Muscle layer of duodenum (tissue), 2 donors: ENCODE data around the gene BEGAIN.
A peak's percentile ranks its signal among the peaks of the same experiment; 100 is the strongest.

Experiments used
- H3K27ac ChIP-seq: one replicate; pipeline ENCODE4 v1.7.0; 2013; ENCODE audit warnings: mild to moderate bottlenecking, low read length
- H3K27me3 ChIP-seq: one replicate; pipeline ENCODE4 v1.7.0; 2013; ENCODE audit warnings: low read depth, mild to moderate bottlenecking, control low read depth, low read length
- H3K36me3 ChIP-seq, 2 donors: one replicate each; pipeline ENCODE4 v1.7.0; 2013; ENCODE audit warnings: low read length in 2 of 2, control low read depth in 1 of 2, mild to moderate bottlenecking in 1 of 2; ENCODE audit not compliant: insufficient read depth in 2 of 2, control insufficient read depth in 1 of 2
- H3K4me1 ChIP-seq, 2 donors: one replicate each; pipeline ENCODE4 v1.7.0; 2013; ENCODE audit warnings: low read length in 2 of 2, mild to moderate bottlenecking in 2 of 2, control low read depth in 1 of 2, moderate library complexity in 1 of 2; ENCODE audit not compliant: insufficient read depth in 2 of 2, control insufficient read depth in 1 of 2
- H3K4me3 ChIP-seq, 2 donors: one replicate each; pipeline ENCODE4 v1.7.0; 2013; ENCODE audit warnings: low read length in 2 of 2, low read depth in 1 of 2, mild to moderate bottlenecking in 1 of 2
- H3K9me3 ChIP-seq, 2 donors: one replicate each; pipeline ENCODE4 v1.7.0; 2013; ENCODE audit warnings: low read length in 2 of 2, control low read depth in 1 of 2, mild to moderate bottlenecking in 1 of 2; ENCODE audit not compliant: control insufficient read depth in 1 of 2
- donor health status: healthy.

Gene BEGAIN

GRCh38 chr14:100592461-100592891, 5.3 kb upstream of the BEGAIN start:
- no peaks in the 10 kb centered on the region for H3K9me3 ChIP-seq
- H3K36me3 ChIP-seq, result no peaks in the 10 kb centered on the region
- H3K4me3 ChIP-seq, result no peak overlapping the region
- no peak overlapping the region for H3K27ac ChIP-seq
- H3K4me1 ChIP-seq, result no peaks in the 10 kb centered on the region
- peaks cover 25% of the 10 kb centered on the region for H3K27me3 ChIP-seq

- no peak overlapping the region for H3K27ac ChIP-seq
- H3K9me3 ChIP-seq, result no peaks in the 10 kb centered on the region
- no peaks in the 10 kb centered on the region for H3K36me3 ChIP-seq
- H3K27me3 ChIP-seq, result peaks cover 25% of the 10 kb centered on the region
- no peak overlapping the region for H3K4me3 ChIP-seq
- peaks cover 0 to 2% of the 10 kb centered on the region in 2 donors for H3K4me1 ChIP-seq
These were observed 4.5 kb upstream of the BEGAIN start for GRCh38 chr14:100591453-100592371.

GRCh38 chr14:100590726-100591452, 3.7 kb upstream of the BEGAIN start:
- H3K27me3 ChIP-seq, result peaks cover 25% of the 10 kb centered on the region

DNA sequence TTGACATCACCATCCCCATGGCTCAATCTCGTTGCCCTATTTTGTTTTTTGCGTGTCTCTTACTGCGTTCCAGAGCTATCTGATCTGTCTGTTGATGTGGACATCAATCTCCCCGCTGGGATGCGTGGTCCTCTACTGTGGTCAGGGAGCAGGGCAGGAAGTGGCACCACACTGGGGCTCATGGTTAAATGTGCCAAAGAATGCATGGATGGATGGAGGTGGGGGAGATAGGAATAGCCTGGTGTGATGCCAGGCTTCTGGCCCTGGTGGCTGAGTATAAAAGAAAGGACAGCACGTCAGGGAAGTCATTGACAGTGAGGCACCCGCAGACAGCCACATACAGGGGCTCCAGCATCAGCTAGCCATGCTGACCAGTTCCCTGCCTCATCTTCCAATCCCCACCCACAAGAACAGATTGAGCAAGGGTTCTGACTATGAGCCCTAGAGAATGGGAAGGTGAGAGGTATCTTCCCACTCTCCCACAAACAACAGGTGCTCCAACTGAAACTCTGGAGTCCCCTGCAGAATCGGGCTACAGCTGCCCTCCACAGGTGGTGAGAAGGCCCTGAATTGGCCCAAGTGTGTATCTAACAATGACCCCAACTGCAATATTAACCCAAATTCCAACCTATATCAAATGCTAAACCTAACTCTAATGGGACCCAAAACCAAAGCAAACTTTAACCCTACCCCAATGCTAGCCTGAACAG, 2.7 kb upstream of the BEGAIN start:
- Histone ChIP-seq H3K9me3 (no peaks in the 10 kb centered on the region), H3K36me3 (no peaks in the 10 kb centered on the region), H3K4me3 (no peak overlapping the region), H3K27me3 (peaks cover 23% of the 10 kb centered on the region), H3K27ac (no peak overlapping the region), H3K4me1 (peaks cover 0 to 10% of the 10 kb centered on the region in 2 donors)

More at GRCh38 chr14:100590726-100591452, 3.7 kb upstream of the BEGAIN start:
- Histone ChIP-seq H3K27ac (no peak overlapping the region), H3K36me3 (no peaks in the 10 kb centered on the region), H3K9me3 (no peaks in the 10 kb centered on the region), H3K4me3 (no peak overlapping the region), H3K4me1 (peaks cover 0 to 10% of the 10 kb centered on the region in 2 donors)

DNA sequence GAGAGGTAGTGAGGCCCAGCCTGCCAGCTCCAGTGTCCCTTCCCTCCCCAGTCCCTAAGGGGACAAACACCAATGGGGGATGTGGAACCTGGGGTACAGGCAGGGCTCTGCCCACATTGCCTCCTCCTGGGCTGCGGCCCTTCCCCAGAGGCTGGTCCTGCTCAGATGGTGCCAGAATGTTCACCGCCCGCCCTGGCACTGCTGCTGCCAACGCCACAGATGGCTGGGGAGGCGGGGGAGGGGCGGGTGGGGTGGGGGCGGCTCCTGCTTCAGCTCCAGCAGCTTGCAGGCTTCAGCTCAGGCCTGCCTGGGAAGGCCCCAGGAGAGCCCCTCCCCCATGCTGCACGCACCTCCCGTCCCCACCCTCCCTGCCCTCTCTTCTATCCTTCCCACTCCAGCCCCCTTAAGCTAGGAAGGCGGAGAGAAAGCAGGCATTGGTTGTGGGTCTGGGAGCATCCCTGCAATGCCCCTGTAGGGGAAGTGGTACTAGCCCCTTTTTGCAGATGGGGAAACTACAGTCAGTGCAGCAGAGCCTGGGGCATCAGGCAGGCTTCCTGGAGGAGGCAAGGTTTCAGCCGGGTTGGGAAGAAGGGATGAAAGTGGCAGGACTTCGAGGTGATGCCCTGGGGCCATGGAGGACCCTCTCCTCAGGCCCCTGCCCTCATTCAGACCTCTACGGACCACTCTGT, 2.0 kb upstream of the BEGAIN start:
- Histone ChIP-seq H3K27me3 (peaks cover 18% of the 10 kb centered on the region), H3K4me3 (no peak overlapping the region)

GRCh38 chr14:100588671-100589070, 1.5 kb upstream of the BEGAIN start:
- Histone ChIP-seq H3K36me3 (no peaks in the 10 kb centered on the region), H3K9me3 (no peaks in the 10 kb centered on the region), H3K27ac (no peak overlapping the region), H3K4me3 (no peak overlapping the region), H3K4me1 (peaks cover 0 to 10% of the 10 kb centered on the region in 2 donors), H3K27me3 (peaks cover 18% of the 10 kb centered on the region)

More for the DNA sequence above, 2.0 kb upstream of the BEGAIN start:
- Histone ChIP-seq H3K9me3 (no peaks in the 10 kb centered on the region), H3K36me3 (no peaks in the 10 kb centered on the region), H3K4me1 (peaks cover 0 to 10% of the 10 kb centered on the region in 2 donors), H3K27ac (no peak overlapping the region)

DNA sequence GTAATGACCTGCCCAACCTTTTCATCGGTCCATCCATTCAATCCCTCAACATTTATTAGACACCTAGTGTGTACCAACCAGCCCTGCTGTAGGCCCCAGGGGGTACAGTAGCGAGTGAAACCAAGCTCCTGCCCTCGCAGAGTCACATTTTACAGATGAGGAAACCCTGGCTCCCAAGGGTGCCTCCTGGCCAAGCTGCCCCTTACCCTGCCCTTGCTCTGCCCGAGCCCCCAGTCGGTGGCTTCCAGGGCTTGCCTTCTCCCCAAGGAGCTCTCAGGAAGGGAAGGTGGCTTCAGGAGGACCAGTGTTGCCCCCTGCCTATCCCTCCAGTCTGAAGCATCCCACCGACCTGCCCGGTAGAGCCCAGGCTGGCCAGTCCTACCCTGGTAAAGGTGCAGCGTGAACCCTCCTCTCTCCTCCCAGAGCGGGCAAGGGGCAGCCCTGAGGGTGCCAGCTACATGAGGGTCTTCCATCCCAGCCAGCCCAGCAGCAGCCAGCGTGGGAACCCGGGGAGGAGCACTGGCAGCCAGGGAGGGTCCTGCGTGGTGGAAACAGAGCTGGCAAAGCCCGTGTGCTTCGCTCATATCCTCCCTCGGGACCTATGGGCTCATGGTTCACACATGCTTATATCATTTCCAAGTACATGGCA, 670 bp upstream of the BEGAIN start:
- no peak overlapping the region for H3K27ac ChIP-seq
- peaks cover 0 to 10% of the 10 kb centered on the region in 2 donors for H3K4me1 ChIP-seq
- H3K27me3 ChIP-seq, result peaks cover 18% of the 10 kb centered on the region
- no peaks in the 10 kb centered on the region for H3K36me3 ChIP-seq
- no peak overlapping the region for H3K4me3 ChIP-seq
- no peaks in the 10 kb centered on the region for H3K9me3 ChIP-seq

- no peaks in the 10 kb centered on the region for H3K9me3 ChIP-seq
- H3K27ac ChIP-seq, result no peak overlapping the region
- peaks cover 0 to 10% of the 10 kb centered on the region in 2 donors for H3K4me1 ChIP-seq
- H3K36me3 ChIP-seq, result no peaks in the 10 kb centered on the region
- peak overlapping the region; percentile 48 to 65 for H3K4me3 ChIP-seq
- H3K27me3 ChIP-seq, result peaks cover 18% of the 10 kb centered on the region
These were observed 673 bp downstream of the BEGAIN start for GRCh38 chr14:100586403-100587085.

DNA sequence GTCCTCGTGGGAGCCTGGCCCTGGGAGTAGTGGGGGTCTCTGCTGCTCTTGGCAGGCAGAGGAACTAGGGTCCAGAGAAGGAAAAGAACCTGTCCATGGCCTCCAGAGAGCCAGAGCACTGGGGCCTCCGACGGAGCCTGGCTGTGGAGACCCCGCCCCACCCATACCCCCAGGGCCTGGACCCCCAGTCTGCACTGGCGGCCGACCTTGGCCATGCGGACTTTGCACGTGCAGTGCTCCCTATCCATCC, 1.1 kb downstream of the BEGAIN start:
- H3K27ac ChIP-seq, result no peak overlapping the region
- H3K36me3 ChIP-seq, result no peaks in the 10 kb centered on the region
- H3K27me3 ChIP-seq, result peaks cover 18% of the 10 kb centered on the region
- peak overlapping the region; percentile 48 to 65 for H3K4me3 ChIP-seq
- no peaks in the 10 kb centered on the region for H3K9me3 ChIP-seq
- peaks cover 0 to 10% of the 10 kb centered on the region in 2 donors for H3K4me1 ChIP-seq

DNA sequence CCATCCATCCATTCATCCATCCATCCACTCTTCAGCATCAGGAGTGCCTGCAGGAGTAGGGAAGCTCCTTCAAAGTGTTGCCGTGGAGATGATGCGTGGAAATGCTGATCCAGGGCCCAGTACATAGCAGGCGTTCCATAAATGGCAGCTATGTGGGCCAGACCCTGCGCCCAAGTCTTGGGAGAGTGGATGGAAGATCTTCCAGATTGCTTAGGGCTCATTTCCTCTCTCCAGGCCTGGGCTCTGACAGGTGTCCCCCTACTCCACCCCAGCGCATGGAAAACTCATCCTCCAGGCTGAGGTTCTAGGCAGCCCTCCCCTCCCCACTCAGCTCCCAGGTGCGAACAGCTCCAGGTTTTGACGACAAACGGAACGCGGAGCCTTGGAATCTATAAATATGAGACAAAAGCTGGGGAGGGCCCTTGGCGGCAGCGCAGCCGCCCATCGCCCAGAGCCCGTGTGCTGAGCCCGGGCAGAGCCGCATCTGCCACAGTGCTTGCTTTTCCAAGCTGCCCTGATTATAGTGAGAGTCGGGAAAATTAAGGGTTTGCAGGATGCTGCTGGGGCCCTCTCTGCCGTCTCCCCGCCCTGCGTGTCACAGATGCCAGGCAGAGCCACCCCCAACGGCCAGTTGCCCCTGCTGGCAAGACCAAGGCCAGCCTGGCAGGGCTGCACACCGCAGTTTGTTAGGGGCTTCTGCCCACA, 1.6 kb downstream of the BEGAIN start:
- no peak overlapping the region for H3K27ac ChIP-seq
- no peaks in the 10 kb centered on the region for H3K9me3 ChIP-seq
- H3K4me1 ChIP-seq, result peaks cover 0 to 10% of the 10 kb centered on the region in 2 donors
- peaks cover 18% of the 10 kb centered on the region for H3K27me3 ChIP-seq
- H3K4me3 ChIP-seq, result no peak overlapping the region
- no peaks in the 10 kb centered on the region for H3K36me3 ChIP-seq
